ENCODE data around the gene A1CF. TPM values are rescaled to one million over a fixed set of nuclear protein-coding genes. Genes with fewer than 3 reads are reported as not detected.
A peak's percentile ranks its signal among the peaks of the same experiment; 100 is the strongest.
"Not testable (repeated sequence)": the region's sequence is repeated elsewhere in the genome, so short reads cannot be mapped to it uniquely, and the experiment has no call there.

Gene A1CF
- polyA plus RNA-seq, 1 donor (not counting 4 experiments of a cell fraction or from before 2014, with no cell fraction given), result not detected

GRCh38 chr10:50927522-50928189 is 42.2 kb upstream of the A1CF start:
- H3K9me1 ChIP-seq (ENCODE audit: control insufficient read depth, extremely low read depth, insufficient read depth, low read length), result no peaks in the 10 kb centered on the region
- no peak for DNase-seq (ENCODE audit: low read depth, low spot score)
- no peaks in the 10 kb centered on the region for H3K79me2 ChIP-seq (ENCODE audit: control insufficient read depth, insufficient read depth, low read length)
- peak overlapping the region; percentile 80 for H3K4me2 ChIP-seq (ENCODE audit: control insufficient read depth, extremely low read depth, insufficient read depth, low read depth, low read length)
- no peaks in the 10 kb centered on the region for H3K36me3 ChIP-seq (ENCODE audit: control insufficient read depth in 2 of 2, extremely low read depth in 1 of 2, insufficient read depth in 2 of 2, low read length in 2 of 2)
- H3K9me3 ChIP-seq (ENCODE audit: control insufficient read depth, low read depth, low read length), result peaks cover 3% of the 10 kb centered on the region
- TF ChIP-seq CTCF (optimal IDR thresholded peaks at IDR 0.05 in 1 of 3, IDR thresholded peaks at IDR 0.05 in 1 of 3, conservative IDR thresholded peaks at IDR 0.05 in 1 of 3; ENCODE audit: extremely low read depth in 1 of 3, insufficient read depth in 2 of 3, low read length in 3 of 3) (no peak), EZH2 (IDR thresholded peaks at IDR 0.05; ENCODE audit: low read length) (no peak)
- H3K4me1 ChIP-seq (ENCODE audit: control insufficient read depth, extremely low read depth, insufficient read depth, low read length), result peaks cover 16% of the 10 kb centered on the region
- peak overlapping the region; percentile 62 for H2AFZ ChIP-seq (ENCODE audit: control insufficient read depth, low read length)
- H3K27me3 ChIP-seq (ENCODE audit: control insufficient read depth, extremely low read depth, insufficient read depth, low read length), result no peaks in the 10 kb centered on the region
- dilution Hi-C loops (cut with MboI; ENCODE audit: extremely low pct_ligation_motif_present, low sequenced_read_pairs), result no loop called here
- peak; percentile 23 for FAIRE-seq
- H3K27ac ChIP-seq (ENCODE audit: control insufficient read depth, insufficient read depth, low read length), result peak overlapping the region; percentile 49
- no peak overlapping the region for H3K9ac ChIP-seq (ENCODE audit: control insufficient read depth, extremely low read depth, insufficient read depth, low read length)
- H3K4me3 ChIP-seq (ENCODE audit: control insufficient read depth in 2 of 3, extremely low read depth in 1 of 3, insufficient read depth in 2 of 3, low read depth in 1 of 3, low read length in 3 of 3), result peak overlapping the region in 1 of 3 experiments; percentile 46
- H4K20me1 ChIP-seq (ENCODE audit: control insufficient read depth, extremely low read depth, insufficient read depth, low read length), result no peaks in the 10 kb centered on the region

GRCh38 chr10:50923471-50923870 is 38.0 kb upstream of the A1CF start:
- H3K9me1 ChIP-seq (ENCODE audit: control insufficient read depth, extremely low read depth, insufficient read depth, low read length); H3K79me2 ChIP-seq (ENCODE audit: control insufficient read depth, insufficient read depth, low read length); H3K27ac ChIP-seq (ENCODE audit: control insufficient read depth, insufficient read depth, low read length); H3K36me3 ChIP-seq (ENCODE audit: control insufficient read depth in 2 of 2, extremely low read depth in 1 of 2, insufficient read depth in 2 of 2, low read length in 2 of 2); FAIRE-seq; H3K9me3 ChIP-seq (ENCODE audit: control insufficient read depth, low read depth, low read length); DNase-seq (ENCODE audit: low read depth, low spot score); H4K20me1 ChIP-seq (ENCODE audit: control insufficient read depth, extremely low read depth, insufficient read depth, low read length); H3K4me2 ChIP-seq (ENCODE audit: control insufficient read depth, extremely low read depth, insufficient read depth, low read depth, low read length); H3K27me3 ChIP-seq (ENCODE audit: control insufficient read depth, extremely low read depth, insufficient read depth, low read length); H2AFZ ChIP-seq (ENCODE audit: control insufficient read depth, low read length); H3K4me3 ChIP-seq (ENCODE audit: control insufficient read depth in 2 of 3, extremely low read depth in 1 of 3, insufficient read depth in 2 of 3, low read depth in 1 of 3, low read length in 3 of 3); H3K9ac ChIP-seq (ENCODE audit: control insufficient read depth, extremely low read depth, insufficient read depth, low read length); dilution Hi-C loops (cut with MboI; ENCODE audit: extremely low pct_ligation_motif_present, low sequenced_read_pairs): not testable (repeated sequence)
- peaks cover 16% of the 10 kb centered on the region for H3K4me1 ChIP-seq (ENCODE audit: control insufficient read depth, extremely low read depth, insufficient read depth, low read length)

DNA sequence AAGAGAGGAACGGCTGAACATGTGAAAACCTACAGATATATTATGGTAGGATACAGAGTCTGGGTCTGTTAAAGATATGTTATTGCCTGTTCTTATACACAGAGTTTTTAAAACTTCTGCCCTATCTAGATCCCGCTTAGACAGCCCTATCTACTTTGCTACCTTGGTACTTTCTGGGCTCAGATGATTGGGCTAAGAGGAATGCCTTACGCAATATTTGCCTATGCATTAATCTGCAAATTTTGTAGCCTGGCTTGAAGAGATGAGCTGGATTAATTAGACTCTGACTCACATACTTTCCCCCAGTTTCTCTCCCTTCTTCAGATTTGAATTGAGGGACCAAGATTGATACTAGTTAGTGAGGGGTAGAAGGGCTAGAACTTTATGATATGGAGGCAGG is 33.6 kb upstream of the A1CF start:
- no peaks in the 10 kb centered on the region for H3K79me2 ChIP-seq (ENCODE audit: control insufficient read depth, insufficient read depth, low read length)
- dilution Hi-C loops (cut with MboI; ENCODE audit: extremely low pct_ligation_motif_present, low sequenced_read_pairs), result no loop called here
- no peak overlapping the region for H3K27ac ChIP-seq (ENCODE audit: control insufficient read depth, insufficient read depth, low read length)
- no peaks in the 10 kb centered on the region for H3K36me3 ChIP-seq (ENCODE audit: control insufficient read depth in 2 of 2, extremely low read depth in 1 of 2, insufficient read depth in 2 of 2, low read length in 2 of 2)
- no peaks in the 10 kb centered on the region for H4K20me1 ChIP-seq (ENCODE audit: control insufficient read depth, extremely low read depth, insufficient read depth, low read length)
- TF ChIP-seq CTCF (optimal IDR thresholded peaks at IDR 0.05 in 1 of 3, IDR thresholded peaks at IDR 0.05 in 1 of 3, conservative IDR thresholded peaks at IDR 0.05 in 1 of 3; ENCODE audit: extremely low read depth in 1 of 3, insufficient read depth in 2 of 3, low read length in 3 of 3) (no peak), EZH2 (IDR thresholded peaks at IDR 0.05; ENCODE audit: low read length) (no peak)
- no peak for DNase-seq (ENCODE audit: low read depth, low spot score)
- H3K27me3 ChIP-seq (ENCODE audit: control insufficient read depth, extremely low read depth, insufficient read depth, low read length), result no peaks in the 10 kb centered on the region
- peaks cover 8% of the 10 kb centered on the region for H3K4me1 ChIP-seq (ENCODE audit: control insufficient read depth, extremely low read depth, insufficient read depth, low read length)
- H3K9me1 ChIP-seq (ENCODE audit: control insufficient read depth, extremely low read depth, insufficient read depth, low read length), result no peaks in the 10 kb centered on the region
- no peak overlapping the region for H2AFZ ChIP-seq (ENCODE audit: control insufficient read depth, low read length)
- FAIRE-seq, result peak; percentile 68
- H3K9me3 ChIP-seq (ENCODE audit: control insufficient read depth, low read depth, low read length), result peaks cover 3% of the 10 kb centered on the region
- no peak overlapping the region for H3K4me2 ChIP-seq (ENCODE audit: control insufficient read depth, extremely low read depth, insufficient read depth, low read depth, low read length)
- no peak overlapping the region for H3K9ac ChIP-seq (ENCODE audit: control insufficient read depth, extremely low read depth, insufficient read depth, low read length)
- H3K4me3 ChIP-seq (ENCODE audit: control insufficient read depth in 2 of 3, extremely low read depth in 1 of 3, insufficient read depth in 2 of 3, low read depth in 1 of 3, low read length in 3 of 3), result no peak overlapping the region
